Ovary (tissue), 9 donors: ENCODE data around the gene KRT4. TPM values are rescaled to one million over a fixed set of nuclear protein-coding genes. Genes with fewer than 3 reads are reported as not detected.

ENCODE experiments used
- DNase-seq, 5 donors: peaks; one replicate each; pipeline ENCODE4 v3.0.0-alpha.2; 2019 to 2020
- H3K27ac ChIP-seq, 2 donors: fragments of 200-600 bp; one replicate each; pipeline versions ENCODE4 v1.5.1 to v1.8.0; 2019 to 2022
- H3K27me3 ChIP-seq: fragments of 200-600 bp; one replicate; pipeline ENCODE4 v1.8.0; 2022
- H3K36me3 ChIP-seq: fragments of 200-600 bp; sonication (generic); one replicate; pipeline ENCODE4 v1.5.1; 2019
- H3K4me1 ChIP-seq: one replicate; pipeline ENCODE4 v1.8.1; 2013; ENCODE audit warnings: mild to moderate bottlenecking, moderate library complexity; ENCODE audit not compliant: insufficient read depth
- H3K4me3 ChIP-seq: fragments of 200-600 bp; sonication (generic); one replicate; pipeline ENCODE4 v1.5.1; 2017
- H3K9me3 ChIP-seq, 2 donors: fragments of 200-600 bp in 1 of 2; sonication (generic) in 1 of 2; one replicate each; pipeline versions ENCODE4 v1.5.1 to v1.8.1; 2013 to 2019; ENCODE audit warnings: mild to moderate bottlenecking in 1 of 2, moderate library complexity in 1 of 2
- CTCF ChIP-seq, 3 donors: fragments of 450-650 bp in 2 of 3; fragments of 200-600 bp in 1 of 3; IDR thresholded peaks; one replicate each; pipeline versions ENCODE4 v1.5.1 to v1.8.0; 2016 to 2022; ENCODE audit warnings: antibody characterized with exemption in 3 of 3, mild to moderate bottlenecking in 1 of 3
- EP300 ChIP-seq: sonication (generic); formaldehyde crosslinking; IDR thresholded peaks from one replicate; pipeline ENCODE4 v1.6.1; 2017; ENCODE audit warnings: antibody characterized with exemption
- POLR2A ChIP-seq: fragments of 450-650 bp; IDR thresholded peaks from one replicate; pipeline ENCODE4 v1.6.1; 2017; ENCODE audit warnings: antibody characterized with exemption, mild to moderate bottlenecking, moderate library complexity
- WGBS, 3 donors: extraction: QIAGEN DNeasy Blood & Tissue Kit in 1 of 3; methylation state at CpG; one replicate each; pipeline versions ENCODE4 v1.1.5 to v1.1.7; 2013 to 2017; 5-methylcytosine and 5-hydroxymethylcytosine counted together
- intact Hi-C, 4 donors: fragments of 100-400 bp; cut with DNase I; formaldehyde crosslinking; loops; one replicate each; pipeline versions ENCODE4 v1.11.0 to v1.15.1; 2022 to 2023
- polyA plus RNA-seq, 2 donors: library from polyadenylated mRNA; stranded (reverse); fragments of 200-250 nt in 1 of 2; fragments of 350-450 nt in 1 of 2; fragmentation: Illumina TruSeq in 1 of 2; extraction: RNeasy Lipid Tissue Mini Kit (QIAGEN cat#74804) in 1 of 2; gene quantifications; one replicate each; pipeline ENCODE4 v1.2.3, GENCODE V29; 2013 to 2014
- small RNA-seq: library from RNA; depleted of rRNA; stranded (forward); fragments of <200 nt; gene quantifications from one replicate; pipeline ENCODE3, GENCODE V24; 2016
- total RNA-seq, 7 donors: library from RNA; depleted of rRNA in 2 of 7; stranded (reverse); fragments of >200 nt in 2 of 7; fragmentation: NEBNext Ultra II Directional in 3 of 7; extraction: Animal tissue kit (Norgen Biotek cat#: 25700) in 3 of 7; gene quantifications; one replicate each; pipeline versions ENCODE4 v1.1.0 to v1.2.4, GENCODE V29; 2016 to 2023
- donor health status: DM: no; HTN: no; CAD: no; lungs with moderate emphysema.
- donor health status: DM: no; HTN: no; CAD: no.
- donor health status: Bipolar disorder and iron deficiency.
- donor health status: DM: yes; HTN: yes; CAD: no.
- donor health status: DM: no; HTN: no; CAD: no.
- donor health status: DM: yes; HTN: yes; CAD: no.

KRT4 gene
- total and polyA plus RNA-seq, 9 donors = 0.17 to 0.34 TPM; not detected in 7

- H3K27me3 ChIP-seq = no peaks in the 10 kb centered on the region
- intact Hi-C loops = no loop called here
- DNase-seq = no peak
- H3K4me3 ChIP-seq = no peak overlapping the region
- no peak overlapping the region for H3K27ac ChIP-seq
- TF ChIP-seq POLR2A = no peak
- no peak for TF ChIP-seq CTCF (IDR thresholded peaks at IDR 0.05)
- TF ChIP-seq EP300 = no peak
- no peaks in the 10 kb centered on the region for H3K36me3 ChIP-seq
- no peaks in the 10 kb centered on the region for H3K4me1 ChIP-seq
- no peaks in the 10 kb centered on the region for H3K9me3 ChIP-seq
These were observed 53.3 kb downstream of the KRT4 start for GRCh38 chr12:52760623-52761022.

- Histone ChIP-seq H3K4me3 (no peak overlapping the region), H3K36me3 (no peaks in the 10 kb centered on the region), H3K27me3 (no peaks in the 10 kb centered on the region), H3K9me3 (no peaks in the 10 kb centered on the region), H3K27ac (no peak overlapping the region), H3K4me1 (no peaks in the 10 kb centered on the region)
- TF ChIP-seq CTCF (IDR thresholded peaks at IDR 0.05) = no peak
- no peak for TF ChIP-seq POLR2A
- no peak for TF ChIP-seq EP300
- DNase-seq = no peak
- intact Hi-C loops = no loop called here
- 21 to 30% (median 24%) methylated on average over 2 of the region's 2 CpGs for WGBS, 3 donors
These were observed 54.2 kb downstream of the KRT4 start for GRCh38 chr12:52759695-52760094.

- TF ChIP-seq CTCF (IDR thresholded peaks at IDR 0.05) = no peak
- TF ChIP-seq EP300 = no peak
- no peak for TF ChIP-seq POLR2A
- Histone ChIP-seq H3K36me3 (no peaks in the 10 kb centered on the region), H3K27me3 (no peaks in the 10 kb centered on the region), H3K9me3 (no peaks in the 10 kb centered on the region), H3K4me1 (no peaks in the 10 kb centered on the region), H3K4me3 (no peak overlapping the region), H3K27ac (no peak overlapping the region)
- no peak for DNase-seq
- 27 to 36% (median 28%) methylated on average over 2 of the region's 2 CpGs for WGBS, 3 donors
- intact Hi-C loops = no loop called here
These were observed 54.7 kb downstream of the KRT4 start for GRCh38 chr12:52759218-52759617.

- TF ChIP-seq CTCF (IDR thresholded peaks at IDR 0.05) (no peak), POLR2A (no peak), EP300 (no peak)
- Histone ChIP-seq H3K27me3 (no peaks in the 10 kb centered on the region), H3K4me1 (no peaks in the 10 kb centered on the region), H3K27ac (no peak overlapping the region), H3K9me3 (no peaks in the 10 kb centered on the region), H3K4me3 (no peak overlapping the region), H3K36me3 (no peaks in the 10 kb centered on the region)
- intact Hi-C loops = no loop called here
- DNase-seq = no peak
- WGBS, 3 donors = 19 to 27% (median 22%) methylated on average over 1 of the region's 1 CpG
These were observed 56.3 kb downstream of the KRT4 start for GRCh38 chr12:52757449-52758176.

Small RNAs within 50 kb of the gene (small RNA-seq; reads per million reads assigned to genes)
- gene AC107016.2 = not detected

Other genes with a start within 250 kb of the KRT4 start
- gene KRT74, start 240.3 kb downstream of the KRT4 start, total RNA-seq = not detected
- gene KRT74, start 240.3 kb downstream of the KRT4 start, polyA plus RNA-seq = not detected
- gene KRT72, start 212.7 kb downstream of the KRT4 start, total RNA-seq = not detected
- not detected for gene KRT72, start 212.7 kb downstream of the KRT4 start, polyA plus RNA-seq
- not detected for gene KRT73, start 195.6 kb downstream of the KRT4 start, total RNA-seq
- not detected for gene KRT73, start 195.6 kb downstream of the KRT4 start, polyA plus RNA-seq
- not detected for gene KRT2, start 161.9 kb downstream of the KRT4 start, total RNA-seq
- not detected for gene KRT2, start 161.9 kb downstream of the KRT4 start, polyA plus RNA-seq
- gene KRT1, start 133.7 kb downstream of the KRT4 start, total RNA-seq = not detected
- not detected for gene KRT1, start 133.7 kb downstream of the KRT4 start, polyA plus RNA-seq
- not detected for gene KRT77, start 110.6 kb downstream of the KRT4 start, total RNA-seq
- gene KRT77, start 110.6 kb downstream of the KRT4 start, polyA plus RNA-seq = not detected
- not detected for gene KRT76, start 36.8 kb downstream of the KRT4 start, total RNA-seq
- gene KRT76, start 36.8 kb downstream of the KRT4 start, polyA plus RNA-seq = not detected
- not detected for gene KRT3, start 18.0 kb downstream of the KRT4 start, total RNA-seq
- gene KRT3, start 18.0 kb downstream of the KRT4 start, polyA plus RNA-seq = not detected
- gene KRT79, start 20.2 kb upstream of the KRT4 start, total RNA-seq = not detected
- not detected for gene KRT79, start 20.2 kb upstream of the KRT4 start, polyA plus RNA-seq
- gene KRT78, start 34.9 kb upstream of the KRT4 start, total RNA-seq = under 1 TPM in 1 of 7 donors, not detected in 6; 0.46 TPM
- gene KRT78, start 34.9 kb upstream of the KRT4 start, polyA plus RNA-seq = not detected
- 100 to 1,000 TPM in 1 of 7 donors, 10 to 100 TPM in 4, 1 to 10 TPM in 2; 2.7 to 663 (median 47.2) TPM for gene KRT8, start 91.0 kb upstream of the KRT4 start, total RNA-seq
- 10 to 100 TPM; 16.7 to 43.7 TPM for gene KRT8, start 91.0 kb upstream of the KRT4 start, polyA plus RNA-seq
- gene KRT18, start 135.0 kb upstream of the KRT4 start, total RNA-seq = 1,000 to 10,000 TPM in 1 of 7 donors, 10 to 100 TPM in 4, 1 to 10 TPM in 2; 4.4 to 1,005 (median 64.8) TPM
- gene KRT18, start 135.0 kb upstream of the KRT4 start, polyA plus RNA-seq = 10 to 100 TPM; 17.8 to 38.9 TPM
- 1,000 to 10,000 TPM in 3 of 7 donors, 100 to 1,000 TPM in 4; 713 to 1,452 (median 896) TPM for gene EIF4B, start 192.3 kb upstream of the KRT4 start, total RNA-seq
- 100 to 1,000 TPM; 316 to 882 TPM for gene EIF4B, start 192.3 kb upstream of the KRT4 start, polyA plus RNA-seq
- gene TNS2, start 235.9 kb upstream of the KRT4 start, total RNA-seq = 100 to 1,000 TPM in 6 of 7 donors, 10 to 100 TPM in 1; 88.7 to 255 (median 190) TPM
- 100 to 1,000 TPM in 1 of 2 donors, 10 to 100 TPM in 1; 66.8 to 161 TPM for gene TNS2, start 235.9 kb upstream of the KRT4 start, polyA plus RNA-seq